Chondrocyte (in vitro differentiated cells): Measurements from ENCODE around the gene DSG3. TPM values are rescaled to one million over a fixed set of nuclear protein-coding genes. Genes with fewer than 3 reads are reported as not detected.

ENCODE experiments used
- DNase-seq: peaks from one replicate; pipeline ENCODE4 v3.0.0; 2021; ENCODE audit warnings: mixed read lengths, low spot score
- H3K27ac Mint-ChIP-seq: one replicate; pipeline ENCODE4 v1.8.0; 2021; ENCODE audit warnings: mild to moderate bottlenecking, moderate library complexity, mixed read lengths; ENCODE audit not compliant: unreplicated experiment
- H3K27me3 Mint-ChIP-seq: 2 replicates; pipeline ENCODE4 v1.8.0; 2021; ENCODE audit warnings: low read depth, mixed read lengths
- H3K36me3 Mint-ChIP-seq: 2 replicates; pipeline ENCODE4 v1.8.0; 2021; ENCODE audit warnings: low read depth, mixed read lengths
- H3K4me1 Mint-ChIP-seq: 2 replicates; pipeline ENCODE4 v1.8.0; 2021; ENCODE audit warnings: low read depth, mild to moderate bottlenecking, mixed read lengths
- H3K4me3 Mint-ChIP-seq: one replicate; pipeline ENCODE4 v1.8.0; 2021; ENCODE audit warnings: mild to moderate bottlenecking, moderate library complexity, mixed read lengths; ENCODE audit not compliant: unreplicated experiment
- H3K9me3 Mint-ChIP-seq: 2 replicates; pipeline ENCODE4 v1.8.0; 2021; ENCODE audit warnings: low read depth, mixed read lengths
- CTCF ChIP-seq: fragments of 200-600 bp; sonication (generic); IDR thresholded peaks from 2 replicates; pipeline ENCODE4 v1.5.0; 2021; ENCODE audit warnings: antibody characterized with exemption, mild to moderate bottlenecking, moderate library complexity
- total RNA-seq: library from RNA; stranded (reverse); gene quantifications from 3 replicates; pipeline ENCODE4 v1.2.1, GENCODE V29; 2021

Gene DSG3
- total RNA-seq, 1 donor from 2014 or later = not detected

- Mint-ChIP-seq H3K36me3 (no peaks in the 10 kb centered on the region), H3K9me3 (no peaks in the 10 kb centered on the region), H3K4me3 (no peak overlapping the region), H3K27me3 (no peaks in the 10 kb centered on the region), H3K27ac (peak overlapping the region; percentile 80), H3K4me1 (peaks cover 34% of the 10 kb centered on the region)
- TF ChIP-seq CTCF = no peak
- no peak for DNase-seq
Observed at GRCh38 chr18:31512203-31512764, 64.7 kb downstream of the DSG3 start.

- Mint-ChIP-seq H3K9me3 (no peaks in the 10 kb centered on the region), H3K36me3 (no peaks in the 10 kb centered on the region), H3K4me3 (no peak overlapping the region), H3K4me1 (peaks cover 34% of the 10 kb centered on the region), H3K27ac (peak overlapping the region; percentile 83), H3K27me3 (no peaks in the 10 kb centered on the region)
- DNase-seq = no peak
- TF ChIP-seq CTCF = no peak
Observed at GRCh38 chr18:31513189-31513935, 65.8 kb downstream of the DSG3 start.

GRCh38 chr18:31516437-31516836, 68.9 kb downstream of the DSG3 start:
- no peak for DNase-seq
- Mint-ChIP-seq H3K4me1 (peaks cover 24% of the 10 kb centered on the region), H3K27ac (no peak overlapping the region), H3K9me3 (no peaks in the 10 kb centered on the region), H3K4me3 (no peak overlapping the region), H3K36me3 (peaks cover 2% of the 10 kb centered on the region), H3K27me3 (no peaks in the 10 kb centered on the region)
- no peak for TF ChIP-seq CTCF

- TF ChIP-seq CTCF = no peak
- H3K4me3 Mint-ChIP-seq = no peak overlapping the region
- no peak for DNase-seq
- H3K27me3 Mint-ChIP-seq = no peaks in the 10 kb centered on the region
- H3K4me1 Mint-ChIP-seq = no peaks in the 10 kb centered on the region
- H3K36me3 Mint-ChIP-seq = peaks cover 17% of the 10 kb centered on the region
- no peaks in the 10 kb centered on the region for H3K9me3 Mint-ChIP-seq
- H3K27ac Mint-ChIP-seq = no peak overlapping the region
Observed at GRCh38 chr18:31526374-31526773, 78.8 kb downstream of the DSG3 start.

Other genes starting within 250 kb of the DSG3 start
- not detected in 3 replicates for gene DSG1, start 129.6 kb upstream of the DSG3 start, total RNA-seq
- not detected in 3 replicates for gene DSG4, start 71.0 kb upstream of the DSG3 start, total RNA-seq
- 16.1 to 45.0 TPM (median 43.7 TPM) in 3 replicates for gene DSG2, start 50.4 kb downstream of the DSG3 start, total RNA-seq
- not detected in 3 replicates for gene TTR, start 144.1 kb downstream of the DSG3 start, total RNA-seq
- 9.8 to 23.3 TPM (median 12.2 TPM) in 3 replicates for gene B4GALT6, start 236.8 kb downstream of the DSG3 start, total RNA-seq